Activated CD4-positive, alpha-beta T cell treated with anti-CD3 and anti-CD28 coated beads for 36 hours (primary cell): ENCODE measurements around the gene INPP5A. TPM values are rescaled to one million over a fixed set of nuclear protein-coding genes. Genes with fewer than 3 reads are reported as not detected.
A peak's percentile ranks its signal among the peaks of the same experiment; 100 is the strongest.

Experiments used
- ATAC-seq: fragments of 200-7000 bp; cut with Tn5 transposase; one replicate; pipeline ENCODE4 v1.10.0; 2021; ENCODE audit warnings: mild to moderate bottlenecking, moderate library complexity
- CTCF ChIA-PET: fragments of 350-600 bp; sonication (Branson Sonifier 250); formaldehyde crosslinking; loops from one replicate; lab custom pipeline; 2021; ENCODE audit warnings: antibody characterized with exemption; lab: Charles Lee
- POLR2A ChIA-PET: fragments of 350-600 bp; sonication (Branson Sonifier 250); formaldehyde crosslinking; loops from one replicate; lab custom pipeline; 2021; ENCODE audit warnings: antibody characterized with exemption, inconsistent platforms; lab: Charles Lee
- DNase-seq: peaks from one replicate; pipeline ENCODE4 v3.0.0-alpha.2; 2020
- H3K27ac Mint-ChIP-seq: one replicate; pipeline ENCODE4 v1.8.0; 2021; ENCODE audit warnings: mixed read lengths
- H3K27me3 Mint-ChIP-seq: one replicate; pipeline ENCODE4 v1.8.0; 2021; ENCODE audit warnings: mixed read lengths
- H3K36me3 Mint-ChIP-seq: one replicate; pipeline ENCODE4 v1.8.0; 2021; ENCODE audit warnings: low read depth, mixed read lengths
- H3K4me1 Mint-ChIP-seq: one replicate; pipeline ENCODE4 v1.8.0; 2021; ENCODE audit warnings: mixed read lengths
- H3K4me3 Mint-ChIP-seq: one replicate; pipeline ENCODE4 v1.8.0; 2021; ENCODE audit warnings: mild to moderate bottlenecking, moderate library complexity, mixed read lengths
- H3K9me3 Mint-ChIP-seq: one replicate; pipeline ENCODE4 v1.8.0; 2021; ENCODE audit warnings: low read depth, mixed read lengths
- intact Hi-C, 2 experiments: fragments of 100-400 bp; cut with DNase I in 1 of 2; cut with micrococcal nuclease in 1 of 2; formaldehyde crosslinking; loops; one replicate each; pipeline versions ENCODE4 v1.14.2 to v1.15.1; 2022 to 2024; cut with DNase I, micrococcal nuclease
- total RNA-seq, 2 experiments: library from RNA; stranded (reverse); gene quantifications; one replicate each; pipeline ENCODE4 v1.2.3, GENCODE V29; 2021

The INPP5A gene
- total RNA-seq, 2 experiments from 2014 or later = 8.1 to 9.3 TPM

GRCh38 chr10:132752378-132752777 lies 214.8 kb downstream of the INPP5A start:
- Mint-ChIP-seq H3K4me1 (no peaks in the 10 kb centered on the region), H3K4me3 (no peak overlapping the region), H3K27me3 (no peaks in the 10 kb centered on the region), H3K9me3 (peaks cover 7% of the 10 kb centered on the region), H3K27ac (no peak overlapping the region), H3K36me3 (peaks cover 19% of the 10 kb centered on the region)
- ChIA-PET POLR2A (no interaction called here), CTCF (no interaction called here)
- peak; percentile 12 for DNase-seq
- ATAC-seq = no peak
- intact Hi-C loops = no loop called here

GRCh38 chr10:132752961-132753360 lies 215.4 kb downstream of the INPP5A start:
- Mint-ChIP-seq H3K4me3 (no peak overlapping the region), H3K4me1 (no peaks in the 10 kb centered on the region), H3K27ac (no peak overlapping the region), H3K27me3 (no peaks in the 10 kb centered on the region), H3K9me3 (peaks cover 7% of the 10 kb centered on the region), H3K36me3 (peaks cover 20% of the 10 kb centered on the region)
- DNase-seq (no peak), ATAC-seq (no peak)
- intact Hi-C loops = no loop called here
- ChIA-PET CTCF (no interaction called here), POLR2A (no interaction called here)

GRCh38 chr10:132753596-132753995 lies 216.0 kb downstream of the INPP5A start:
- intact Hi-C loops = no loop called here
- Mint-ChIP-seq H3K4me1 (no peaks in the 10 kb centered on the region), H3K36me3 (peaks cover 20% of the 10 kb centered on the region), H3K9me3 (peaks cover 7% of the 10 kb centered on the region), H3K27me3 (no peaks in the 10 kb centered on the region), H3K27ac (no peak overlapping the region), H3K4me3 (no peak overlapping the region)
- CTCF ChIA-PET = no interaction called here
- ATAC-seq (no peak), DNase-seq (no peak)
- POLR2A ChIA-PET = no interaction called here

- CTCF ChIA-PET = no interaction called here
- peaks cover 20% of the 10 kb centered on the region for H3K36me3 Mint-ChIP-seq
- no peak overlapping the region for H3K4me3 Mint-ChIP-seq
- intact Hi-C loops = no loop called here
- no peak overlapping the region for H3K27ac Mint-ChIP-seq
- H3K9me3 Mint-ChIP-seq = peaks cover 7% of the 10 kb centered on the region
- no peaks in the 10 kb centered on the region for H3K4me1 Mint-ChIP-seq
- no peak for ATAC-seq
- no peak for DNase-seq
- POLR2A ChIA-PET = no interaction called here
- no peaks in the 10 kb centered on the region for H3K27me3 Mint-ChIP-seq
Observed at GRCh38 chr10:132754071-132754470, 216.5 kb downstream of the INPP5A start.

- CTCF ChIA-PET = no interaction called here
- Mint-ChIP-seq H3K27me3 (no peaks in the 10 kb centered on the region), H3K4me1 (no peaks in the 10 kb centered on the region), H3K9me3 (peaks cover 7% of the 10 kb centered on the region), H3K4me3 (no peak overlapping the region), H3K36me3 (peaks cover 20% of the 10 kb centered on the region), H3K27ac (no peak overlapping the region)
- DNase-seq = no peak
- no peak for ATAC-seq
- POLR2A ChIA-PET = no interaction called here
- intact Hi-C loops = no loop called here
Observed at GRCh38 chr10:132755166-132755711, 217.7 kb downstream of the INPP5A start.

GRCh38 chr10:132756591-132756990 lies 219.0 kb downstream of the INPP5A start:
- peaks cover 20% of the 10 kb centered on the region for H3K36me3 Mint-ChIP-seq
- H3K9me3 Mint-ChIP-seq = peaks cover 7% of the 10 kb centered on the region
- POLR2A ChIA-PET = no interaction called here
- ATAC-seq (no peak), DNase-seq (no peak)
- H3K4me3 Mint-ChIP-seq = no peak overlapping the region
- H3K27me3 Mint-ChIP-seq = no peaks in the 10 kb centered on the region
- intact Hi-C loops = no loop called here
- H3K27ac Mint-ChIP-seq = no peak overlapping the region
- CTCF ChIA-PET = interaction anchor here (0.6 kb wide), 1 partner anchor 80 kb away, joined by 4 read pairs; no protein-coding TSS in a partner anchor
- peaks cover 4% of the 10 kb centered on the region for H3K4me1 Mint-ChIP-seq

- intact Hi-C loops = no loop called here
- POLR2A ChIA-PET = no interaction called here
- ATAC-seq (no peak), DNase-seq (no peak)
- no peak overlapping the region for H3K4me3 Mint-ChIP-seq
- H3K9me3 Mint-ChIP-seq = peaks cover 7% of the 10 kb centered on the region
- no peak overlapping the region for H3K27ac Mint-ChIP-seq
- H3K27me3 Mint-ChIP-seq = no peaks in the 10 kb centered on the region
- CTCF ChIA-PET = interaction anchor here (0.6 kb wide), 1 partner anchor 81 kb away, joined by 4 read pairs; no protein-coding TSS in a partner anchor
- H3K36me3 Mint-ChIP-seq = peaks cover 20% of the 10 kb centered on the region
- peaks cover 8% of the 10 kb centered on the region for H3K4me1 Mint-ChIP-seq
Observed at GRCh38 chr10:132757171-132757570, 219.6 kb downstream of the INPP5A start.

GRCh38 chr10:132758865-132759264 lies 221.3 kb downstream of the INPP5A start:
- intact Hi-C loops = no loop called here
- ChIA-PET POLR2A (no interaction called here), CTCF (no interaction called here)
- H3K4me3 Mint-ChIP-seq = no peak overlapping the region
- no peak for DNase-seq
- H3K9me3 Mint-ChIP-seq = peaks cover 7% of the 10 kb centered on the region
- no peak overlapping the region for H3K27ac Mint-ChIP-seq
- peaks cover 13% of the 10 kb centered on the region for H3K4me1 Mint-ChIP-seq
- no peak for ATAC-seq
- H3K36me3 Mint-ChIP-seq = peaks cover 18% of the 10 kb centered on the region
- no peaks in the 10 kb centered on the region for H3K27me3 Mint-ChIP-seq

- POLR2A ChIA-PET = no interaction called here
Observed at GRCh38 chr10:132761395-132762060, 223.9 kb downstream of the INPP5A start.

GRCh38 chr10:132762267-132762666 lies 224.7 kb downstream of the INPP5A start:
- ATAC-seq (no peak), DNase-seq (peak; percentile 45)
- POLR2A ChIA-PET = no interaction called here
- Mint-ChIP-seq H3K9me3 (no peaks in the 10 kb centered on the region), H3K27ac (no peak overlapping the region), H3K36me3 (peaks cover 7% of the 10 kb centered on the region), H3K27me3 (no peaks in the 10 kb centered on the region), H3K4me3 (no peak overlapping the region), H3K4me1 (peaks cover 13% of the 10 kb centered on the region)
- intact Hi-C loops = no loop called here
- CTCF ChIA-PET = no interaction called here

More at GRCh38 chr10:132761395-132762060, 223.9 kb downstream of the INPP5A start:
- ATAC-seq (no peak), DNase-seq (no peak)
- Mint-ChIP-seq H3K4me3 (no peak overlapping the region), H3K4me1 (peaks cover 13% of the 10 kb centered on the region), H3K36me3 (peaks cover 7% of the 10 kb centered on the region), H3K27me3 (no peaks in the 10 kb centered on the region), H3K27ac (no peak overlapping the region), H3K9me3 (no peaks in the 10 kb centered on the region)
- intact Hi-C loops = no loop called here
- CTCF ChIA-PET = no interaction called here

GRCh38 chr10:132763545-132763944 lies 226.0 kb downstream of the INPP5A start:
- H3K36me3 Mint-ChIP-seq = peaks cover 6% of the 10 kb centered on the region
- no peak for DNase-seq
- no peak for ATAC-seq
- H3K27me3 Mint-ChIP-seq = no peaks in the 10 kb centered on the region
- CTCF ChIA-PET = no interaction called here
- H3K4me3 Mint-ChIP-seq = no peak overlapping the region
- H3K9me3 Mint-ChIP-seq = no peaks in the 10 kb centered on the region
- H3K27ac Mint-ChIP-seq = no peak overlapping the region
- H3K4me1 Mint-ChIP-seq = peaks cover 13% of the 10 kb centered on the region
- POLR2A ChIA-PET = no interaction called here
- intact Hi-C loops = no loop called here

- intact Hi-C loops = no loop called here
- peaks cover 8% of the 10 kb centered on the region for H3K36me3 Mint-ChIP-seq
- H3K4me1 Mint-ChIP-seq = peaks cover 13% of the 10 kb centered on the region
- no peaks in the 10 kb centered on the region for H3K9me3 Mint-ChIP-seq
- DNase-seq (no peak), ATAC-seq (no peak)
- POLR2A ChIA-PET = no interaction called here
- H3K27ac Mint-ChIP-seq = no peak overlapping the region
- H3K4me3 Mint-ChIP-seq = no peak overlapping the region
- no peaks in the 10 kb centered on the region for H3K27me3 Mint-ChIP-seq
- CTCF ChIA-PET = no interaction called here
Observed at GRCh38 chr10:132764108-132764507, 226.5 kb downstream of the INPP5A start.
